ENCODE results near the gene TUBD1.
"Not testable (repeated sequence)": the region's sequence is repeated elsewhere in the genome, so short reads cannot be mapped to it uniquely, and the experiment has no call there.

The TUBD1 gene, protein sequence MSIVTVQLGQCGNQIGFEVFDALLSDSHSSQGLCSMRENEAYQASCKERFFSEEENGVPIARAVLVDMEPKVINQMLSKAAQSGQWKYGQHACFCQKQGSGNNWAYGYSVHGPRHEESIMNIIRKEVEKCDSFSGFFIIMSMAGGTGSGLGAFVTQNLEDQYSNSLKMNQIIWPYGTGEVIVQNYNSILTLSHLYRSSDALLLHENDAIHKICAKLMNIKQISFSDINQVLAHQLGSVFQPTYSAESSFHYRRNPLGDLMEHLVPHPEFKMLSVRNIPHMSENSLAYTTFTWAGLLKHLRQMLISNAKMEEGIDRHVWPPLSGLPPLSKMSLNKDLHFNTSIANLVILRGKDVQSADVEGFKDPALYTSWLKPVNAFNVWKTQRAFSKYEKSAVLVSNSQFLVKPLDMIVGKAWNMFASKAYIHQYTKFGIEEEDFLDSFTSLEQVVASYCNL

GRCh38 chr17:59892924-59893675 lies at the start of gene TUBD1, which contains the start of gene RPS6KB1:
TSS of gene TUBD1 (minus strand) at chr17:59892943. CDS start at chr17:59891002, 1,941 bp downstream.
TSS of gene RPS6KB1 (plus strand) at chr17:59893121. CDS start at chr17:59893185, 64 bp downstream.
- DNase-seq = peak; percentile 91

DNA sequence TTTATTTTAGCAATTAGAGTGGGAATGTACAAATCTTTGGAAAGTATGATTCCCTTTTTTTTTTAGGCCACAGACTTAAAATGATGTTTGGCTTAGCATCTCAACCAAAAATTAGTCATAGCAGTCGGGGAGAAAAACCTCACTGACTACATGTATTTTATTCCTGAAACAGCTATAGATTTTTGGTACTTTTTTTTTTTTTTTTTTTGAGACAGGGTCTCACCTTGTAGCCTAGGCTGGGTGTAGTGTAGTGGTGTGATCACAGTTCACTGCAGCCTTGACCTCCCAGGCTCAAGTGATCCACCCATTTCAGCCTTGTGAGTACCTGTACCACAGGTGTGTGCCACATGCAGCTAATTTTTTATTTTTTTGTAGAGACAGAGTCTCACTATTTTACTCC lies 48.4 kb upstream of the TUBD1 start:
- DNase-seq = no peak

- not testable (repeated sequence) for DNase-seq
These were observed 48.0 kb upstream of the TUBD1 start for GRCh38 chr17:59940697-59941096.

DNA sequence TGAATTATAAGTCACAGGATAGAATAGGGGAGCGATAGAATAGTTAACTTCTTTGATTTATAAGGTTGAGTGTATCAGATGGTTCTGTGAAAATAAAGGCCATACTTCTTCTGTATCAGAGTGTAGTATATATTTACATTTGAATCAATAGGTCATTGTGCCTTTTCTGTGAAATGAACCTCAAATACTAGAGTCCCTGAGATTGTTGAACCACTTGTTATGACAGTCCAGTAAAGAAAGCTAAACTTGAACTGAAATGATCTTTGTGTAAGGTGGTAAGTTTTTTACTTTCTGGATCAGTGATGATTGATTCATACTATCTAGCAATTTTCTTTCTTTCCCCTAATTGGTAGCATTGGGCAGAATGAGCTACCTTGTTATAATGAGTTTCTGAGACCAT lies 40.6 kb upstream of the TUBD1 start:
- DNase-seq = not testable (repeated sequence)

GRCh38 chr17:59930768-59931167 lies 38.0 kb upstream of the TUBD1 start:
- DNase-seq = not testable (repeated sequence)

DNA sequence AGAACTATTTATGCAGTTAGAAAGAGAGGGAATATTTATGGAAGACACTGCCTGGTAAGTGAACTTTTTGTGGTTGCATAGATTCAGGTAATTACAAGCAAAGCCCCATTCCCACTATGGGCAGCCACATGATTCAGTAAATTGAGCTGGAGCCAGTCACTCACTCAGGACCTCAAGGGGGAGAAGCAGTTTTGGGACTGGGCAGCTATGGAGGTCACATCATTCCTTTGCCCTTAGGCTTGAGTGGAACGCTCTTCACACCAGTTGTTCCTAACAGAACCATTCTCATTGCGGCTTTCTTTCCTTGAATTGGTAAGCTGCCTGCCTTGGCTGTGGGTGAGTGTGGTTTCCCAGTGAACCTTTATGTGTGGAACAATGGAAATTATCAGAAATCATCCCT lies 37.4 kb upstream of the TUBD1 start:
- DNase-seq = not testable (repeated sequence)

GRCh38 chr17:59920637-59921036 lies 27.9 kb upstream of the TUBD1 start:
- DNase-seq = not testable (repeated sequence)

- no peak for DNase-seq
These were observed 23.7 kb upstream of the TUBD1 start for GRCh38 chr17:59916446-59916845.

DNA sequence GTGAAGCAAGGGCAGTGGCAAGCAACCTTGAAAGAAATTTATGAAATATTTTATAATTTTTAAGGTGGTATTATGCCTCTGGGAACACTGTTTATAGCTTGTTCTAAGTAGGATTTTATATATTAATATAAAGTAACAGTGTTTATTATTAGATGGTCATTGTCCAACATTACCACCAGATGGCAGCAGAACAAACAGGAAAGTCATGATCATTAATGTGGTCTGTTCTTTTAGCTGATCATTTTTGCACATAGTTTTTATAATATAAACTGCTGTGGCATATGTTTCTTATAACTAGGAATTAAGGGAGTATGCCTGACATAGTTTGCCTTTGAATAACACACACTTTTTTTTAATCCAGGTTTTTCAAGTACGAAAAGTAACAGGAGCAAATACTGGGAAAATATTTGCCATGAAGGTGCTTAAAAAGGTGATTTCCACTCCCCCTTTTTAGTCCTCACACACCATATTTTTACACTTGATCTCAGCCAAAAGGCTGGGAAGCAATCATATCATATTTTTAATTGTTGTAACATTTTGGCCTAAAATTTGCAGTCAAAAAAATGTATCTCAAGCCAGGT lies 21.6 kb upstream of the TUBD1 start:
- DNase-seq = no peak

DNA sequence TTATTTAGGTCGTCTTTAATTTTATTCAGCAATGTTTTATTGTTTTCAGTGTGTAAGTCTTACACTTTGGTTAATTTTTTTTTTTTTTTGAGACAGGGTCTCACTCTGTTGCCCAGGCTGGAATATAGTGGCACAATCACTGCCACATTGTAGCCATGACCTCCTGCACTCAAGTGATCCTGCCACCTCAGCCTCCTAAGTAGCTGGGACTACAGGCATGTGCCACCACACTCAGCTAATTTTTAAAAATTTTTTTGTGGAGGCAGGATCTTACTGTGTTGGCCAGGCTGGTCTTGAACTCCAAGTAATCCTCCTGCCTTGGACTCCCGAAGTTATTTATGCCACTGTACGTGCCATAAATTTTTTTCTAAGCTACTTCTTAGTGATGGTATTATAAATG lies 14.7 kb upstream of the TUBD1 start:
- no peak for DNase-seq

- no peak for DNase-seq
These were observed 10.7 kb upstream of the TUBD1 start for GRCh38 chr17:59903455-59903854.

DNA sequence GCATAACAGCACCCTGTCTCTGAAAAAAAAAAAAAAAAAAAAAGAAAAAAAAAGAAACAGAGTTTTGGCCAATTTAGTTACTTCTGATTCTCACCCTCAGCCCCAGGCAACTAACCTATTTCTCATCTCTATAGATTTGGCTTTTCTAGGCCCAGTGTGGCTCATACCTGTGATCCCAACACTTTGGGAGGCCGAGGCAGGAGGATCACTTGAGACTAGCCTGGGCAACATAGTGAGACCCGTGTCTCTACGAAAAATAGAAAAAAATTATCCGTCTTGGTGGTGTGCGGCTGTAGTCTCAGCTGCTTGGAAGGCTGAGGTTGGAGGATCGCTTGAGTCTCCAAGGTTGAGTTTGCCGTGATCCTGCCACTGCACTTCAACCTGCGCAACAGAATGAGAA lies 8.9 kb upstream of the TUBD1 start:
- no peak for DNase-seq

- DNase-seq = no peak
These were observed 6.4 kb upstream of the TUBD1 start for GRCh38 chr17:59899099-59899498.

GRCh38 chr17:59897090-59897489 lies 4.3 kb upstream of the TUBD1 start:
- DNase-seq = no peak

- DNase-seq = no peak
These were observed 945 bp upstream of the TUBD1 start for GRCh38 chr17:59893676-59894100.

GRCh38 chr17:59892251-59892923 lies 356 bp downstream of the TUBD1 start:
- DNase-seq = no peak

- no peak for DNase-seq
These were observed 2.0 kb downstream of the TUBD1 start for GRCh38 chr17:59890720-59891119.

GRCh38 chr17:59888145-59888750 lies 4.5 kb downstream of the TUBD1 start:
- DNase-seq = no peak

GRCh38 chr17:59884861-59885260 lies 7.9 kb downstream of the TUBD1 start:
- DNase-seq = no peak

- DNase-seq = no peak
These were observed 14.1 kb downstream of the TUBD1 start for GRCh38 chr17:59878624-59879023.

GRCh38 chr17:59877965-59878364 lies 14.8 kb downstream of the TUBD1 start:
- no peak for DNase-seq

GRCh38 chr17:59876107-59876506 lies 16.6 kb downstream of the TUBD1 start:
- DNase-seq = no peak

GRCh38 chr17:59874376-59874775 lies 18.4 kb downstream of the TUBD1 start:
- no peak for DNase-seq

Data from NCI-H2107 (cell line).